Mucosa of gallbladder (tissue), 1 donor: ENCODE data around the gene CLCN1. TPM values are rescaled to one million over a fixed set of nuclear protein-coding genes. Genes with fewer than 3 reads are reported as not detected.

Source experiments
- DNase-seq: peaks from one replicate; pipeline ENCODE4 v3.0.0-alpha.2; 2020; ENCODE audit warnings: low spot score
- total RNA-seq: library from RNA; stranded (reverse); gene quantifications from one replicate; pipeline ENCODE4 v1.2.1, GENCODE V29; 2021
- donor health status: DM: no; HTN: no; CAD: no.

The CLCN1 gene
- total RNA-seq, 1 donor from 2014 or later = 1.2 TPM

GRCh38 chr7:143292876-143293275, 23.0 kb upstream of the CLCN1 start:
- DNase-seq = no peak

- no peak for DNase-seq
Observed at GRCh38 chr7:143295870-143296269, 20.0 kb upstream of the CLCN1 start.

DNA sequence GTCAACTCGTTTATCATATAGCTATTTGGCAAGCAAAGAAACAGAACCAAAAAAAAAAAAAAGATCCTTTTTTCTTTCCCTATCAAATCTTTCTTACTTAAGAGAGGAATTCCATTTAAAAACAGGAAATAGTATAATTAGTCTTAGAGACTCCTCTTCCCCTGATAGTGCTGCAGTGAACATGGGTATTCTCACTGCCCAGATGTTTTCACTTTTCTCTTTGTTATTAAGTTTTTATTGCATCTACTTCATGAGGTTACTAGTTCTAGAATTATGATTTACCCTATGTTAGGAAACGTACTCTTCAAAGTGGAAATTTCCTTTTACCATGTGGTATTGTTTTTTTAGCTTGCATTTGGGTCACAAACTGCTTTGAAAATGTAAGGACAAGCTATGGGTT, 19.2 kb upstream of the CLCN1 start:
- no peak for DNase-seq

DNA sequence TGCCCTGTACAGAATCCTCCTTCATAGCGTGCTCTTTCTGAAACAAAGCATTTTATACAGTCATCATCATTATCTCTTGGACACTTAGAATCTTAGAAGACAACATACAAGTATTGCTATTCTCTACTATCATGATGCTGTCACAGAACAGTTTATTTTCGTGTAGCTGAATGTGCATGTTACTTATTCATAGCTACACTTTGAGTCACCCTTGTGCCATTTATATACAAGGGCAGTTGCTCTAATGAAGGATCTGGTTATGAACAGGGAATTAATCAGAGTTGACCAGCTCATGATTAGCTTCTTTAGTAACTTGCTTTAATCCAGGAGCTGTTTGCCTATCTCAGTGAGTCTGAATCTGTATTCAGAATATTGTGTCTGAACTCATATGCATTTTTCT, 16.6 kb upstream of the CLCN1 start:
- DNase-seq = no peak

GRCh38 chr7:143299840-143300239, 16.1 kb upstream of the CLCN1 start:
- DNase-seq = no peak

GRCh38 chr7:143300959-143301935, 14.7 kb upstream of the CLCN1 start:
- DNase-seq = no peak

DNA sequence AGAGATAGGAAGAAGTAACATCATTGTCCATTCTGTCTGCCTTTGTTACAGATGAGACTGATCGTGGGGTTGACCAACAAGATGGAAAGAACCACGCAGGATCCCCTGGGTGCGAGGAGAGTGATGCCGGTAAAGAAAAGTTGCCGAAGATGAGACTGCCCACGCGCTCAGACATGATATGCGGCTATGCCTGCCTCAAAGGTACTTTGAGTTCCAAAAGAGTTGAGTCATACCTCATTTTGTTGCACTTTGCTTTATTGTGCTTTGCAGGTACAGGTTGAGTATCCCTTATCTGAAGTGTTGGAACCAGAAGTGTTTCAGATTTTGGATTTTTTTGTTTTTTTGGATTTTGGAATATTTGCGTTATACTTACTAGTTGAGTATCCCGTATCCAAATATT, 12.2 kb upstream of the CLCN1 start:
- no peak for DNase-seq

- no peak for DNase-seq
Observed at GRCh38 chr7:143304938-143305337, 11.0 kb upstream of the CLCN1 start.

- DNase-seq = peak; percentile 84
Observed at GRCh38 chr7:143305423-143306070, 10.4 kb upstream of the CLCN1 start.

- no peak for DNase-seq
Observed at GRCh38 chr7:143308632-143309031, 7.3 kb upstream of the CLCN1 start.

GRCh38 chr7:143314127-143314526, 1.8 kb upstream of the CLCN1 start:
- DNase-seq = no peak

DNA sequence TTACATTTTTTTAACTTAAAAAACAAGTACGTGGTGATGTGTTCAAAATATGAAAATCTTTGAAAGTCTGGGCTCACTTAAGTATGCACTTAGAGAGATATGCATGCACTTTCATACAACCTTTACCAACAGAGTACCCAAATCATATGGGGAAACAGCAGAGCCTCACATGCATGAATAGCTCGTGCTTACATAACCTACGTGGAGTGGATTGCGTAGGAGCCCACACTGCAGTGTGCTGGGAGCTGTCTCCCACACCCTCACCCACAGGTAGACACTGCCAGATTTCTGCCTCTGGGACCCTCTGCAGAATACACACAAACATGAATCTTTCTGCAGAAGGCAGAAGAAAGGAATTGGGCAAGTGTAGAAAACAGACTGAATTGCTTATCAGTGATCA, 581 bp downstream of the CLCN1 start:
- no peak for DNase-seq

DNA sequence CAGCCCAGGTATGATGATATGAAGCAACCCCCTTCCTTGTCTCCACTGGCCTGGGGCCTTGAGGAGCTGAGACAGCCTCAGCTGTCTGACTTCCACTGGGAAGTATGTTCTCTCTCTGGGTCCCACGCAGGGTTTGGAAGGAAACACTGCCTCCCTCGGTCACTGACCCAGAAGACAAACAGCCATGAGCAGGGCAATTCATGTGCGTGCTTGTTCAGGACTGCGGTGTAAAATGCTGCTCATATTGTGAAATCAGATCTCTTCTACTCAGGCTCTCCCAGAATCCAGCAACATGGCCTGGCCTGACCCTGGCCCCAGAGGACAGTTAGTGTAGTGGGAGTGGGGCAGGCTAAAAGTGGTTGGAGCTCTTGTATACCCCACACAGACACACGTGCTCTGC, 2.8 kb downstream of the CLCN1 start:
- DNase-seq = no peak

DNA sequence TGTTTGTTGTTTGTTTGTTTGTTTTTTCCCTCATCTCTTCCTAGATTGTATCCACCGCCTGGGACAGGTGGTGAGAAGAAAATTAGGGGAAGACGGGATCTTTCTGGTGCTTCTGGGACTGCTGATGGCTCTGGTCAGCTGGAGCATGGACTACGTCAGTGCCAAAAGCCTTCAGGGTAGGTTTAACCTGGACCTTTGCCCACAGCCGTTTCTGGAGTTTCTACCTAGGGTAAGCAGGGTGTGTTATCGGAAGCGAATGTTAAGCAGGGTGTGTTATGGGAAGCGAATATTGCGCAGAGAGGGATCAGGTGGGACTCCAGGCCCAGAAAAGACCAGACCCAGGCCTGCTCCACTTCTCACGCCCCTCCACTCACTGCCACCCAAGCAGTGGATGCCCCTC, 4.7 kb downstream of the CLCN1 start:
- no peak for DNase-seq

GRCh38 chr7:143321242-143321641, 5.3 kb downstream of the CLCN1 start:
- DNase-seq = no peak

DNA sequence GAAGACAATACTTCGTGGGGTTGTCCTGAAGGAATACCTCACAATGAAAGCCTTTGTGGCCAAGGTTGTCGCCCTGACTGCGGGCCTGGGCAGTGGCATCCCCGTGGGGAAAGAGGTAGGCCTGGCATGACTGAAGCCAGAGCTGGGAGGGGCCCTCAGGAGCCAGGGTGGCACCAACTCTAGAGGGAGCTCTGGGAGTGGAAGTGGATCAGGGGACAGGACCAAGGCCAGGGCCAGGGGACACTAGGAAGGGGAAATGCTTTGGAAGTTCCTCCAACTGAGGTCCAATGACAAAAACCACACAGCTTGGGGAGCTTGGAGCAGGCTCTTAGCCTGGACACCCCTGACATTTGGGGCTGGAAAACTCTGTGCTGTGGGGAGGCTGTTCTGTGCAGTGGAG, 5.8 kb downstream of the CLCN1 start:
- peak; percentile 36 for DNase-seq

- no peak for DNase-seq
Observed at GRCh38 chr7:143322760-143323633, 7.1 kb downstream of the CLCN1 start.

- no peak for DNase-seq
Observed at GRCh38 chr7:143323653-143324052, 7.7 kb downstream of the CLCN1 start.

- DNase-seq = no peak
Observed at GRCh38 chr7:143325240-143325639, 9.3 kb downstream of the CLCN1 start.

- DNase-seq = no peak
Observed at GRCh38 chr7:143327903-143328302, 12.0 kb downstream of the CLCN1 start.

GRCh38 chr7:143329471-143330170, 13.7 kb downstream of the CLCN1 start:
- no peak for DNase-seq
